GM18517 (cell line): Measurements from ENCODE around the gene RBP3.

ENCODE experiments used
- ATAC-seq: cut with Tn5 transposase; IDR thresholded peaks from one replicate; pipeline ENCODE4 v1.9.1; 2021; ENCODE audit warnings: mild to moderate bottlenecking, moderate library complexity; ENCODE audit not compliant: unreplicated experiment

The RBP3 gene

GRCh38 chr10:47348138-47348651 is at the start of gene RBP3:
RBP3 (plus strand) TSS chr10:47348363; CDS start chr10:47348485, 122 bp downstream.
- no peak for ATAC-seq

- no peak for ATAC-seq
These were observed 49.4 kb upstream of the RBP3 start for GRCh38 chr10:47298715-47299114.

GRCh38 chr10:47299611-47300428 is 48.3 kb upstream of the RBP3 start, which contains the start of gene GDF10:
GDF10 (plus strand) TSS chr10:47300197; CDS start chr10:47300652, 455 bp downstream.
- ATAC-seq: no peak

GRCh38 chr10:47300429-47300931 is 47.7 kb upstream of the RBP3 start:
- ATAC-seq: no peak

GRCh38 chr10:47301833-47302232 is 46.3 kb upstream of the RBP3 start:
- no peak for ATAC-seq

GRCh38 chr10:47303105-47303504 is 45.1 kb upstream of the RBP3 start:
- ATAC-seq: no peak

- no peak for ATAC-seq
These were observed 44.3 kb upstream of the RBP3 start for GRCh38 chr10:47303866-47304265.

GRCh38 chr10:47305566-47305965 is 42.6 kb upstream of the RBP3 start:
- no peak for ATAC-seq

GRCh38 chr10:47306387-47307210 is 41.6 kb upstream of the RBP3 start:
- no peak for ATAC-seq

- no peak for ATAC-seq
These were observed 40.8 kb upstream of the RBP3 start for GRCh38 chr10:47307381-47307780.

GRCh38 chr10:47308775-47309174 is 39.4 kb upstream of the RBP3 start:
- ATAC-seq: no peak

- no peak for ATAC-seq
These were observed 38.6 kb upstream of the RBP3 start for GRCh38 chr10:47309408-47310089.

GRCh38 chr10:47310090-47310505 is 38.1 kb upstream of the RBP3 start:
- ATAC-seq: no peak

GRCh38 chr10:47311193-47311931 is 36.8 kb upstream of the RBP3 start:
- ATAC-seq: no peak

- ATAC-seq: no peak
These were observed 36.1 kb upstream of the RBP3 start for GRCh38 chr10:47311932-47312662.

- no peak for ATAC-seq
These were observed 35.5 kb upstream of the RBP3 start for GRCh38 chr10:47312663-47312995.

GRCh38 chr10:47314416-47314970 is 33.7 kb upstream of the RBP3 start:
- no peak for ATAC-seq

- no peak for ATAC-seq
These were observed 32.7 kb upstream of the RBP3 start for GRCh38 chr10:47315421-47315820.

GRCh38 chr10:47316131-47316530 is 32.0 kb upstream of the RBP3 start:
- ATAC-seq: no peak
